Mesenchymal stem cell (in vitro differentiated cells and primary cell): ENCODE measurements around the gene LDB3.
A peak's percentile ranks its signal among the peaks of the same experiment; 100 is the strongest.
"Not testable (repeated sequence)": the region's sequence is repeated elsewhere in the genome, so short reads cannot be mapped to it uniquely, and the experiment has no call there.

Experiments
- DNase-seq: peaks from one replicate; pipeline ENCODE4 v3.0.0-alpha.2; 2013
- H2AFZ ChIP-seq: one replicate; pipeline ENCODE4 v1.6.1; 2013; ENCODE audit warnings: low read depth, mild to moderate bottlenecking, control low read depth, inconsistent platforms, low read length, moderate library complexity
- H2AK5ac ChIP-seq: 2 replicates; pipeline ENCODE4 v1.6.1; 2013; ENCODE audit warnings: low read length, moderate library complexity, mild to moderate bottlenecking, inconsistent platforms; ENCODE audit not compliant: severe bottlenecking
- H2BK120ac ChIP-seq: one replicate; pipeline ENCODE4 v1.6.1; 2013; ENCODE audit warnings: low read depth, mild to moderate bottlenecking, inconsistent platforms, low read length, moderate library complexity
- H2BK12ac ChIP-seq, 2 experiments: one replicate each; pipeline ENCODE4 v1.6.1; 2013; ENCODE audit warnings: inconsistent platforms in 2 of 2, low read length in 2 of 2, mild to moderate bottlenecking in 2 of 2, moderate library complexity in 2 of 2, control low read depth in 1 of 2
- H2BK15ac ChIP-seq: one replicate; pipeline ENCODE4 v1.6.1; 2013; ENCODE audit warnings: mild to moderate bottlenecking, low read depth, inconsistent platforms; ENCODE audit not compliant: poor library complexity, severe bottlenecking
- H2BK5ac ChIP-seq: 2 replicates; pipeline ENCODE4 v1.6.1; 2013; ENCODE audit warnings: low read depth, mild to moderate bottlenecking, low read length, control low read depth, inconsistent platforms; ENCODE audit not compliant: poor library complexity, severe bottlenecking
- H3K14ac ChIP-seq, 2 experiments: one replicate each; pipeline ENCODE4 v1.6.1; 2013; ENCODE audit warnings: inconsistent platforms in 2 of 2, low read length in 2 of 2, control low read depth in 1 of 2, mild to moderate bottlenecking in 1 of 2, moderate library complexity in 1 of 2
- H3K18ac ChIP-seq, 2 experiments: one replicate each; pipeline ENCODE4 v1.6.1; 2013; ENCODE audit warnings: inconsistent platforms in 2 of 2, low read length in 2 of 2, control low read depth in 1 of 2, low read depth in 1 of 2, mild to moderate bottlenecking in 1 of 2
- H3K23ac ChIP-seq, 2 experiments: one replicate each; pipeline ENCODE4 v1.6.1; 2013; ENCODE audit warnings: inconsistent platforms in 2 of 2, low read length in 2 of 2, mild to moderate bottlenecking in 2 of 2, moderate library complexity in 2 of 2, control low read depth in 1 of 2
- H3K27ac ChIP-seq: 2 replicates; pipeline ENCODE4 v1.5.1; 2013; ENCODE audit warnings: mild to moderate bottlenecking, moderate library complexity, low read length, control low read depth, inconsistent platforms; ENCODE audit not compliant: poor library complexity, severe bottlenecking
- H3K27me3 ChIP-seq, 2 experiments: 2 replicates each; pipeline versions ENCODE4 v1.6.1 to v1.7.0; 2013; ENCODE audit warnings: low read length in 2 of 2, mild to moderate bottlenecking in 2 of 2, moderate library complexity in 2 of 2, control low read depth in 1 of 2, inconsistent platforms in 1 of 2; ENCODE audit not compliant: control insufficient read depth in 1 of 2, insufficient read depth in 1 of 2
- H3K36me3 ChIP-seq, 2 experiments: 2 replicates each; pipeline versions ENCODE4 v1.6.1 to v1.7.0; 2013; ENCODE audit warnings: low read length in 2 of 2, control low read depth in 1 of 2, inconsistent platforms in 1 of 2, low read depth in 1 of 2, mild to moderate bottlenecking in 1 of 2; ENCODE audit not compliant: insufficient read depth in 2 of 2, control insufficient read depth in 1 of 2
- H3K4ac ChIP-seq, 2 experiments: one replicate each; pipeline ENCODE4 v1.6.1; 2013; ENCODE audit warnings: inconsistent platforms in 2 of 2, low read length in 2 of 2, mild to moderate bottlenecking in 2 of 2, moderate library complexity in 2 of 2, control low read depth in 1 of 2, low read depth in 1 of 2
- H3K4me1 ChIP-seq: 2 replicates; pipeline ENCODE4 v1.6.1; 2013; ENCODE audit warnings: low read depth, low read length, control low read depth; ENCODE audit not compliant: control insufficient read depth, insufficient read depth
- H3K4me2 ChIP-seq: 2 replicates; pipeline ENCODE4 v1.6.1; 2013; ENCODE audit warnings: low read length, mild to moderate bottlenecking, inconsistent platforms; ENCODE audit not compliant: poor library complexity, severe bottlenecking
- H3K4me3 ChIP-seq, 2 experiments: 2 replicates each; pipeline versions ENCODE4 v1.5.1 to v1.7.0; 2013; ENCODE audit warnings: low read length in 2 of 2, mild to moderate bottlenecking in 2 of 2, control low read depth in 1 of 2, low read depth in 1 of 2; ENCODE audit not compliant: insufficient read depth in 1 of 2
- H3K79me1 ChIP-seq: replicated peaks from 2 replicates; pipeline ENCODE4 v1.6.1; 2013; ENCODE audit warnings: mild to moderate bottlenecking, control low read depth, low read length, inconsistent platforms; ENCODE audit not compliant: poor library complexity, severe bottlenecking
- H3K9ac ChIP-seq: 2 replicates; pipeline ENCODE4 v1.7.0; 2013; ENCODE audit warnings: mild to moderate bottlenecking, low read length, moderate library complexity
- H3K9me3 ChIP-seq: 2 replicates; pipeline ENCODE4 v1.7.0; 2013; ENCODE audit warnings: mild to moderate bottlenecking, low read length; ENCODE audit not compliant: control insufficient read depth
- H4K8ac ChIP-seq: one replicate; pipeline ENCODE4 v1.6.1; 2013; ENCODE audit warnings: inconsistent platforms, mild to moderate bottlenecking, low read length, moderate library complexity
- H4K91ac ChIP-seq: one replicate; pipeline ENCODE4 v1.6.1; 2013; ENCODE audit warnings: mild to moderate bottlenecking, low read length, inconsistent platforms
- WGBS: methylation state at CpG from one replicate; pipeline ENCODE4 v1.1.7; 2013; ENCODE audit warnings: mixed read lengths; 5-methylcytosine and 5-hydroxymethylcytosine counted together

The LDB3 gene

DNA sequence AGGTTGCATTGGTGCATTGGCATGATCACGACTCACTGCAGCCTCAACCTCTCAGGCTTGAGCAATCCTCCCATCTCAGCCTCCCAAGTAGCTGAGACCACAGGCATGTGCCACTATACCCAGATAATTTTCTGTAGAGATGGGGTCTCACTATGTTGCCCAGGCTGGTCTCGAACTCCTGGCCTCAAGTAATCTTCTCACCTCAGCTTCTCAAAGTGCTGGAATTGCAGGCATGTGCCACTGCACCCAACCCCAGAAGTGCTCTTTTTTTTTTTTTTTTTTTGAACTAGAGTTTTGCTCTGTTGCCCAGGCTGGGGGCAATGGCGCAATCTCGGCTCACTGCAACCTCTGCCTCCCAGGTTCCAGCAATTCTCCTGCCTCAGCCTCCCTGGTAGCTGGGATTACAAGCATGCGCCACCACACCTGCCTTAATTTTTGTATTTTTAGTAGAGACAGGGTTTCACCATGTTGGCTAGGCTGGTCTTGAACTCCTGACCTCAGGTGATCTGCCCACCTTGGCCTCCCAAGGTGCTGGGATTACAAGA, 22.6 kb upstream of the LDB3 start:
- H3K36me3 ChIP-seq, H4K8ac ChIP-seq, H3K4me3 ChIP-seq, H3K18ac ChIP-seq, H3K27me3 ChIP-seq, H2AFZ ChIP-seq, H4K91ac ChIP-seq, H3K27ac ChIP-seq, DNase-seq, H3K4me2 ChIP-seq, H2AK5ac ChIP-seq, H3K4ac ChIP-seq, H3K23ac ChIP-seq, H2BK12ac ChIP-seq, H2BK5ac ChIP-seq, H3K14ac ChIP-seq, H3K79me1 ChIP-seq, H2BK120ac ChIP-seq, H2BK15ac ChIP-seq, H3K9ac ChIP-seq, H3K9me3 ChIP-seq: not testable (repeated sequence)
- WGBS = 95% methylated on average over 3 of the region's 5 CpGs
- H3K4me1 ChIP-seq = peaks cover 30% of the 10 kb centered on the region

GRCh38 chr10:86646532-86646931, 21.8 kb upstream of the LDB3 start:
- Histone ChIP-seq H3K14ac (no peak overlapping the region), H3K4me1 (peaks cover 30% of the 10 kb centered on the region), H3K9ac (no peak overlapping the region), H3K36me3 (no peaks in the 10 kb centered on the region), H3K23ac (no peak overlapping the region), H3K27ac (no peak overlapping the region), H2BK15ac (no peak overlapping the region), H2BK5ac (no peak overlapping the region), H2AK5ac (no peak overlapping the region), H2AFZ (no peak overlapping the region), H3K27me3 (no peaks in the 10 kb centered on the region), H3K4me2 (no peak overlapping the region), H3K79me1 (no peaks in the 10 kb centered on the region), H3K4me3 (no peak overlapping the region), H4K91ac (no peak overlapping the region), H2BK120ac (no peak overlapping the region), H2BK12ac (peak overlapping the region in 1 of 2 experiments; percentile 22), H3K4ac (no peak overlapping the region), H3K18ac (no peak overlapping the region), H3K9me3 (no peaks in the 10 kb centered on the region), H4K8ac (no peak overlapping the region)
- no peak for DNase-seq
- 98% methylated on average over 5 of the region's 5 CpGs for WGBS

DNA sequence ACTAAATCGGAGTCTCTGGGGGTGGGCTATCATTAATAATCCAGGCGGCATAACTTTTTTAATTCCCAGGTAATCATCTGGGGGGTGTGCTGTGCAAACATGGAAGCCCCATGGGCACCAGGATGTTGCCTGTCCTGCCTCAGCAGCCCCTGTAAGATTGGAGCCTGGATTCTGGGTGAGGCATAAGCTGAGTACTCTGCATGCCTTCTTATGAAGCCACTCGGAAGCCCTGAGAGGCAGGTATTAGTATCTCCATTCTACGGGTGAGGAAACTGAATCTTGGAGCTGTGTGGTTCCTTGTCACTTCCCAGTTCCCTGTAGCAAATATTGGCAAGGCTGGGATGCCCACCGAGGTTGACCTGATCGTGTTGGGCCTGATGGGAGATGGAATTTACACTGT, 21.4 kb upstream of the LDB3 start:
- no peak for DNase-seq

GRCh38 chr10:86647773-86648703, 20.3 kb upstream of the LDB3 start:
- no peak overlapping the region for H3K4ac ChIP-seq

More for the DNA sequence above, 21.4 kb upstream of the LDB3 start:
- Histone ChIP-seq H3K4me1 (peaks cover 30% of the 10 kb centered on the region), H2BK15ac (no peak overlapping the region), H4K91ac (no peak overlapping the region), H3K27ac (no peak overlapping the region), H3K27me3 (no peaks in the 10 kb centered on the region), H2BK5ac (no peak overlapping the region), H3K14ac (no peak overlapping the region), H3K4me2 (no peak overlapping the region), H2AFZ (no peak overlapping the region), H2AK5ac (no peak overlapping the region), H3K18ac (no peak overlapping the region), H2BK120ac (no peak overlapping the region), H2BK12ac (no peak overlapping the region), H3K4ac (no peak overlapping the region), H3K79me1 (no peaks in the 10 kb centered on the region), H4K8ac (no peak overlapping the region), H3K4me3 (no peak overlapping the region), H3K23ac (no peak overlapping the region), H3K9ac (no peak overlapping the region), H3K9me3 (no peaks in the 10 kb centered on the region), H3K36me3 (no peaks in the 10 kb centered on the region)
- WGBS = 81% methylated on average over 6 of the region's 6 CpGs

More at GRCh38 chr10:86647773-86648703, 20.3 kb upstream of the LDB3 start:
- Histone ChIP-seq H2BK5ac (peak overlapping the region; percentile 9), H4K91ac (no peak overlapping the region), H3K4me2 (no peak overlapping the region), H3K79me1 (no peaks in the 10 kb centered on the region), H4K8ac (peak overlapping the region; percentile 7), H2AFZ (no peak overlapping the region), H2BK15ac (peak overlapping the region; percentile 34), H3K9ac (no peak overlapping the region), H3K9me3 (no peaks in the 10 kb centered on the region), H3K27ac (no peak overlapping the region), H3K18ac (peak overlapping the region in 1 of 2 experiments; percentile 28), H2BK12ac (no peak overlapping the region), H3K23ac (no peak overlapping the region), H3K4me3 (no peak overlapping the region), H3K27me3 (peaks cover 0 to 5% of the 10 kb centered on the region in 2 experiments), H2BK120ac (no peak overlapping the region), H3K36me3 (no peaks in the 10 kb centered on the region), H3K4me1 (peaks cover 33% of the 10 kb centered on the region), H2AK5ac (peak overlapping the region; percentile 3), H3K14ac (no peak overlapping the region)
- peak; percentile 60 for DNase-seq
- WGBS = 77% methylated on average over 13 of the region's 13 CpGs
